ENCODE measurements around the gene SMIM7.
"Not testable (repeated sequence)": the region's sequence is repeated elsewhere in the genome, so short reads cannot be mapped to it uniquely, and the experiment has no call there.

The SMIM7 gene

DNA sequence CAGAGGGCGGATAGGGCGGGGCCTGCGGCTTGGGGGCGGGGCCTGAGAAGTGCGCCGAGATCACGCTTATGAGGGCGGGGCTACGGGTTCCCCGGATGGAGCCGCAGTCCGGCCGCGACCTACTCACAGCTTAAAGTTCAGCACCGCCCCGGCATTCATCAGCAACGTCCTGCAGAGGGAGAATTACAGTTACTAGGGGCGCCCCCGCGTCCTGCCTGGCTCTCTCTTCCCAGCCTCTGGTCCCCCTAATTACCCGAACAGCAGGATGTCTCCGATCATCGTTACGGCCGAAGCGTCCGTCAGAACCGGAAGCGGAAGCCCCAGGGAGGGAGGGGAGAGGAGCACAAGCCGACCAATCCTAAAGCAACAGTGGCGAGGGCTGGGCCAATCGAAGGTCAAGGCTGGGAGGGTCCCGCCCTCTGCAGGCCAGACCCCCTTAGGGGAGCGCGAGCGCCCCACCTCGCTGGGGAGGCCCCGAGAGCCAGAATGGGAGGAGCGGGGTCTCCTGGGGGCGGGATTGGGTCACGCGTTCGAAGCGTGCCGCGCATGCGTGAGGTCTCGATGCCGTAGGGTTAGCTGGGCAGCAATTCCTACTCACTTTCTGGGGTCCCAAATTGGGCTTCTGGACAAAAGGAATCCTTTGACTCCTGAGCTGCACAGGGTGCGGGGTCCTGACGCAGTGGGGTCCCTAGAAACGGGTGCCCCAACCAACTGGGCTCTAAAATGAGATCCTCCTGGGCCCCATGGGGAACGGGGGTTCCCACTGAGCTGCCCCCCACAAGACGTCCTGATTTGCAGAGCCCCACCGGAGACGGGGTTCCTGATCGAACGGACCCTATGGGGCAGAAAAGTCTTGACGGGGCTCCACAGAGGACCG is at the start of gene SMIM7:
TSS of gene SMIM7 (minus strand) at position 313 of the 877 bp plus-strand sequence. CDS start at position 279, 34 bp downstream.
- peak; percentile 99 for DNase-seq

- DNase-seq = no peak
Measured at GRCh38 chr19:16703677-16704076, 43.7 kb upstream of the SMIM7 start.

DNA sequence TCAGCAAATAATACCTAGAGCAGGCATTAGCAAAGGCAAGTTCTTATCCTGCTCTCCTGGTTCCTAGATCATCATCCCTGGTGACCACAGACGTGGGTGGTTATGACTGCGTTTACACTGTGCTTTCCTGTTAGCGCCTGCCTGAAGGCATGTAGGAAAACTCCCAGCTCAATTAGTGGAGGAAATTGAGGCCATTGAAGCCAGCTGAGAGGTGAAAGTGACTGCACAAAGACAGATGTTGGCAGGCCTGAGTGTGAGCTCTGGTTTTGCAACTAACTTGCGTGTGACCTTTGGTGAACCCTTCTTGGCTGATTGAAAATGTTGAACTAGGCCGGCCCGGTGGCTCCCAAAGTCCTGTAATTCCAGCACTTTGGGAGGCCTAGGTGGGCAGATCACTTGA is 42.2 kb upstream of the SMIM7 start:
- DNase-seq = no peak

GRCh38 chr19:16698914-16699313 is 39.0 kb upstream of the SMIM7 start:
- no peak for DNase-seq

DNA sequence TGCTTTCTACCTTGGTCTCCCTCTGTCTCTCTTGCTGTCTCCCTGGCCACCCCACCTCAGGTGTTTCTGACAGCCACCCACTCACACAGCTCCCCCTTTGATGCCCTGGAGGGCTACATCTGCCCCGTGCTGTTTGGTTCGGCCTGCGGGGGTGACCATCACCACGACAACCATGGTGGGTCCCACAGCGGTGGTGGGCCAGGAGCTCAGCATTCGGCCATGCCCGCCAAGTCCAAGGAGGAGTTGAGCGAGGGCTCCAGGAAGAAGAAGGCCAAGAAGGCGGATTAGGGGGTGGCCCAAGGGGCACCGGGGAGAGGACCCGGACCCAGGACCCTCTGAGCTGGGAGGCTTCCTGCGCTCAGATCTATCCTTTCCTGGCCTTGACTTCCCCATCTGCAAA is 28.1 kb upstream of the SMIM7 start:
- DNase-seq = no peak

GRCh38 chr19:16684216-16684615 is 24.3 kb upstream of the SMIM7 start:
- DNase-seq = no peak

- DNase-seq = no peak
Measured at GRCh38 chr19:16682539-16682938, 22.6 kb upstream of the SMIM7 start.

DNA sequence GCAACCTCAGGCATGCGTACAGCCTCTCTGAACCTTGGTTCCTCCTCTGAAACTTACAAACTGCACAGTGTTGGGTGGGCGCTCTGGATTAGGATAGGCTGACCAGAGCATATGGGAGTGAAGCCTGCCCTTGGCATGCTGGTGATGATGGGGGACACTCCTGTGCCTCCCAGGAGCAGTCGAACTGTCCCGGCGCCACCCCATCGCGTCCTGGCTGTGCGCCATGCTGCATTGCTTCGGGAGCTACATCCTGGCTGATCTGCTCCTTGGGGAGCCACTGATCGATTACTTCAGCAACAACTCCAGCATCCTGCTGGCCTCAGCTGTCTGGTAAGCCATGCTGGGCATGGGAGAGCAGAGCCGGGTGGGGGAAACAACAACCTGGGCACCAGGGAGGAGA is 19.9 kb upstream of the SMIM7 start:
- no peak for DNase-seq

GRCh38 chr19:16678498-16678897 is 18.6 kb upstream of the SMIM7 start:
- no peak for DNase-seq

- no peak for DNase-seq
Measured at GRCh38 chr19:16677055-16677454, 17.1 kb upstream of the SMIM7 start.

DNA sequence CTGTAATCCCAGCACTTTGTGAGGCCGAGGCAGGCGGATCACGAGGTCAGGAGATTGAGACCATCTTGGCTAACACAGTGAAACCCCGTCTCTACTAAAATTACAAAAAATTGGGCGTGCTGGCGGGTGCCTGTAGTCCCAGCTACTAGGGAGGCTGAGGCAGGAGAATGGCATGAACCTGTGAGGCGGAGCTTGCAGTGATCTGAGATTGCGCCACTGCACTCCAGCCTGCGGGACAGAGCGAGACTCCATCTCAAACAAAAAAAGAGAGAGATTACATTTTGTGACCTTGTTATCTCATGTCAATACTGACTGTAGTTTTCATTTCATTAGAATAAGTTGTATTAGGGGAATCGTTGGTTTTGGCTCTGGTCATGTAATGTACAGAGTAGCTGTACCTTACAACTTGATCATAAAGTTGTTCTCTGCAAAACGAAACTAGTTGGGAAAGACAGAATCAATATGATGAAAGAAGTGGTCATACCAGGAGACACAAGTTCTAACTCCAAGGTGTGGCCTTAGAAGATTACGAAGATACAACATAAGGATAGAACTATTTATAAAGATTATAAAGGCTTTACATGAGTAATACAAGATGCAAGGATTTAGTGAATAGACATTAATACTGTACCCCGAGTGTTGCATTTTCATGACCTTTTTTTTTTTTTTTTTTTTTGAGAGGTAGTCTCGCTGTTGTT is 16.3 kb upstream of the SMIM7 start:
- DNase-seq = no peak

- not testable (repeated sequence) for DNase-seq
Measured at GRCh38 chr19:16673839-16674238, 13.9 kb upstream of the SMIM7 start.

GRCh38 chr19:16673231-16673630 is 13.3 kb upstream of the SMIM7 start:
- no peak for DNase-seq

- DNase-seq = no peak
Measured at GRCh38 chr19:16671652-16672274, 11.8 kb upstream of the SMIM7 start.

DNA sequence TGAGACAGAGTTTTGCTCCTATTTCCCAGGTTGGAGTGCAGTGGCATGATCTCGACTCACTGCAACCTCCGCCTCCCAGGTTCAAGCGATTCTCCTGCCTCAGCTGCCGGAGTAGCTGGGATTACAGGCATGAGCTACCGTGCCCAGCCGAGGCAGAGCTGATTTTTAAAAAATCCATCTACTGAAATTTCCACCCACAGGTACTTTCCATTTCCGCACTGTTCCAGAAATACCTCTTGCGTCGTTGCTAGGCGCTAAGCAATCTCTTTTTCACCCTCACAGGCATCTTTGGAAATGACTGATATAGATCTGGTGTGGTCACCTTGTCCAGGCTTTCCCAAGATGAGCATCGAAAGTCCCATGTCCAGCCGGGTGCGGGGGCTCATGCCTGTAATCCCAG is 10.3 kb upstream of the SMIM7 start:
- no peak for DNase-seq

GRCh38 chr19:16668702-16669101 is 8.8 kb upstream of the SMIM7 start:
- DNase-seq = not testable (repeated sequence)

GRCh38 chr19:16668176-16668575 is 8.2 kb upstream of the SMIM7 start:
- DNase-seq = no peak

DNA sequence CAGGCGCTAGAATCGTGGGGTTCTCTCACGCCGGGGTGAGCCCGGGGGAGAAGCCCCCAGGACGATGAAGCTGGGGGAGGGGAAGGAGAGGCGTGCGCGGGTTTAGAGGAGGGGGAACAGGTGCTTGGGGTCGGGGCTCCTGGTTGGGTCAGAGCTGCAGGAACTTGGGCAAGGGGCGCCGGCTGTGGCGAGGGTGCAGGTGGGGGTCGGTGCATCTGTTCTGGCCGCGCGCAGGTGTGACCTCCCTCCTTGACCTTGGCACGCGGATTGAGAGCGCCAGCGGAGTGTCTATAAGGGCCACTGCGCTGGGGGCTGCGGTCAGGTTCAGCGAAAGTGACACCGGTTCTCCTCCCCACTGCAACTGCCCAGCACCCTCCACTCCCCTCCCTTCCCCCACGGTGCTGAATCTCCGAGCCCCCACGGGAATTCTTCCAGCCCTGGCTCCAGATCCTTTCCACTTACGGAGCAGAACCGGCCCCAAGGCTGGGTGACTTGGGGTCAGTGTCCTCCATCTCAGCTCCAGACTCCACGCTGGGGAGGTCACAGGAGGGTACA is 1.6 kb upstream of the SMIM7 start:
- DNase-seq = no peak

DNA sequence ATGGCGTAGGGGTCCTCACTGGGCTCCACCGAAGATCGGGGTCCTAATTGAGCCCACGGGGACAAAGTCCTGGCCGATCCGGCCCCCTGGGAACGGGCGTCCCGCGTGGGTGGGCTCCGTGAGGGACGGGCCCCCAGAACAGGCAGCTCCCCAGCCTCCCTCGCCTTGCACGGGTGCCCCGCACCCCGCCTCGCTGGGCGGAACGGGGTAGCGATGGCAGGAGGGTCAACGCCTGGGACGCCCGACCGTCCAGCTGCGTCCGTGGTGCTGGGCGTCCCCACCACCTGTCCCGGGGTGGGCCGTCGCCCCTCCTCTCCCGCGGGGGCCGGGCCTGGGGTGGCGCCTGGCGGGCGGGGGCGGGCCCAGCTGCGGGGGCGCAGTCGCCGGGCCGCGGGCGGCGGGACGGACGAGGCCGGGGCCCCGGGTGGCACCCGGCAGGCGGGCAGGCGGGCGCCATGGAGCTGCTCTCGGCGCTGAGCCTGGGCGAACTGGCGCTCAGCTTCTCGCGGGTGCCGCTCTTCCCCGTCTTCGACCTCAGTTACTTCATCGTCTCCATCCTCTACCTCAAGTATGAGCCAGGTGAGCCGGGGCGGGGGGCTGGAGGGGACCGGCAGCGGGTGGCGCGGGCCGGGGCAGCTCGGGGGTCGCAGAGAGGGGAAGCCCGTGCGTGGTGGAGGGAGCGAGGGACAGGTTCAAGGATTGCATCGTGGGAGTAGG is 977 bp upstream of the SMIM7 start, which contains the start of gene TMEM38A:
TSS of gene TMEM38A (plus strand) at position 377 of the 717 bp plus-strand sequence. CDS start at position 456, 79 bp downstream.
- DNase-seq = no peak

- no peak for DNase-seq
Measured at GRCh38 chr19:16659464-16659831, 496 bp downstream of the SMIM7 start.

DNA sequence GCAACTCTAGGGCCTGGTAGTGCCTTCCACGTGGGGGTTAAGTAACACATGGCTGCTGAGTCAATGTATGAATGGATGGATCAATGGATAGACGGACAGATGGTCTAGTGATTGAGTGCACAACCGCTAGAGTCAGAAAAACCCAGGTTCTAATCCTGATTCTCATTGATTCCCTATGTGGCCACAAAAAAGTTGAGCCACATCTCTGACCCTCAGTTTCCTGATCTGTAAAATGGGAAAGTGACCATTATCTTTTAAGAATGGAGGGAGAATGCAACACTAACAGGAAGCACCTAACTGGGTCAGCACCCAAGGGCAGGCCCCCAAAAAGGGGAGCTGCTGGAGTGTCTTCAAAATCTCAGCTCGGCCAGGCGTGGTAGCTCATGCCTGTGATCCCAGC is 2.6 kb downstream of the SMIM7 start:
- DNase-seq = no peak

DNA sequence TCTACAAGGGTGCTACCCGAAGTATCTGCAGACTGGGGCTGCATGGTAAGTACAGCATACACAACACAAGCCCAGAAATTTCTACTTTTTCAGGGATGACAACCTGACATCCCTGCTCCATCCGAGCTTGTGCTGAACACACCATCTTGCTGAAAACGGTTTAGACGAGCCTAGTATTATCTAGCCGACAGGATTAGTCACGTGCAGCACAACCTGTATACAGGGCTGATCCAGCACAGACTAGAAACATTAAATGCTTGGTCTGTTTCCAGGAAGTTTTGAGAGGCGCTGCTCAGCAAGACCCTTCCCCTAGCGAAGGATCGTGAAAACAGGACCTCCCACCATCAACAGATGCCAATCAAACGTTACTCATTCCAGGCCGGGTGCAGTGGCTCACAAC is 4.2 kb downstream of the SMIM7 start:
- no peak for DNase-seq

- DNase-seq = no peak
Measured at GRCh38 chr19:16654627-16655026, 5.3 kb downstream of the SMIM7 start.

Measured in fibroblast of upper back skin (primary cell).